IPS-NIHi11 (cell line): Measurements from ENCODE around the gene PPP1CC.
"Not testable (repeated sequence)": the region's sequence is repeated elsewhere in the genome, so short reads cannot be mapped to it uniquely, and the experiment has no call there.

Source experiments
- DNase-seq: peaks from one replicate; pipeline ENCODE4 v3.0.0; 2012; ENCODE audit warnings: mixed read lengths, low spot score

The PPP1CC gene

DNA sequence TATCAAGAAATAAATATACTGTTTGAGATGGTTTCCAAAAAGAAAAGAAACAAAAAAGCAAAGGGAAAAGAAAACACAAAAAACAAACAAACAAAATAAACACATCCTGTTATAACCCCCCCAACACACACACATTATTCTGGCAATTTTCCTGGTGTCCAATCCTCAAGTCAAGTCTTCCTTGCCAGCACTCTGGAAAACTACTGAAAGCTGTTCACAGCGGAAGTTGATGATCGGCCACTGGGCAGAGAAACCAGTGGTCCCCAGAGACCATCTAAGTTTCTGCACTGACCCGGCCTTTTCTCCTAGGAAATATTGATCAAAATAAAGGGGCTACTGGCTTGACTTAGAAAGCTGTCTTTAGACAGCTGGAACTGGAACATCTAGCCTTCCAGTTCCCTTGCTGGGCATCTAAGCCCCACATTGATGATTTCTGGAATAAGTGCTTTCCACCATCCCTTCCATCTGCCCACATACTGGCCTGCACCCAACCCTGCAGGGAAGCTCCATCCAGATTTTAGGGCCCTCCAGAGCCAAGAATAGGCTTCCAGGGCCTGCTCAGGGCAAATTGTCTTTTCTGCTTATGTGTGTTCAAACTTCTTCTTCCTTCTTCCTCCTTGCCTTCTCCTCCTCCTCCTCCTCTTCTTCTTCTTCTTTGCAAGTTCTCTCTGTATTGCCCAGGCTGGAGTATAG, 11.6 kb upstream of the PPP1CC start:
- no peak for DNase-seq

DNA sequence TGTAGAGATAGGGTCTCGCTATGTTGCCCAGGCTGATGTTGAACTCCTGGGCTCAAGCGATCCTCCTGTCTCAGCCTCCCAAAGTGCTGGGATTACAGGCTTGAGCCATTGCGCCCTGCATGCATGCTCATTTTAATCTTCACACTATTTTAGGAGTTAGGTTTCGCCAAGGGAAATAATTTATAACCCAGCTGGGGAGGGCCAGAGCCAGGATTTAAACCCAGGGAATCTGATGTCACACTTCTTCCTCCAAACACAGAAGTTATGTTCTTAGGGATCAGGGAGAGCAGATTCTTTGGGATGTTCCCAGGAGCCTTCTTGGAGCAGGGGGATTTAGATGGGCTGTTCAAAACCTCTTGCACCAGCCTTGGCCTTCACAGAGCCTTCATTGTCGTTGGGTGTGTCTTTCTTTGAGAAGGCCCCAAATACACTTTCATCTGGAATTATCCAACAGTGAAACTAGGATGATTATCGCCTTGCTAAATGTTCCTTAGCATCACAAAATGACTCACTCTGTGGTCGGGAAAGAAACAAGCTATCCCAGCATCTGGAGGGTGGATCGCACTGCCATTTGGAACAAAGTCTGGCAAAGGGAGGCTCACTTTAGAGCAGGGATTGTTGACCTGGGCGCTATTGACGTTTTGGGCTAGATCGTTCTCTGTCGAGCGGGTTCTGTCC, 8.2 kb upstream of the PPP1CC start:
- DNase-seq: no peak

DNA sequence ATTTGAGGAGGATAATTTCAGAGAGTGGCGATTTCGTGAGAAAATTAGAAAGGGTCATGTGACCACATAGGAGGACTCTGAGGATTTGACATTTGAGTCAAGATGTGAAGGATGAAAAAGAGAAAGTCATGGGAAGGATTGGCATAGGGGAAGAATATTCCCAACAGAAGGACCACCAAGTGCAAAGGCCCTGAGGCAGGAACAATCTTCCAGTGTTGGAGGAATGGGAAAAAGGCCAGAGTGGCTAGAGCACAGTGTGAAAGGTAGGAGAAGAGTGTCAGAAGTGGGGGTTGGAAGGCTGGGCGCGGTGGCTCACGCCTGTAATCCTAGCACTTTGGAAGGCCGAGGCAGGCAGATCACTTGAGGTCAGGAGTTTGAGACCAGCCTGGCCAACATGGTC, 3.9 kb upstream of the PPP1CC start:
- no peak for DNase-seq

DNA sequence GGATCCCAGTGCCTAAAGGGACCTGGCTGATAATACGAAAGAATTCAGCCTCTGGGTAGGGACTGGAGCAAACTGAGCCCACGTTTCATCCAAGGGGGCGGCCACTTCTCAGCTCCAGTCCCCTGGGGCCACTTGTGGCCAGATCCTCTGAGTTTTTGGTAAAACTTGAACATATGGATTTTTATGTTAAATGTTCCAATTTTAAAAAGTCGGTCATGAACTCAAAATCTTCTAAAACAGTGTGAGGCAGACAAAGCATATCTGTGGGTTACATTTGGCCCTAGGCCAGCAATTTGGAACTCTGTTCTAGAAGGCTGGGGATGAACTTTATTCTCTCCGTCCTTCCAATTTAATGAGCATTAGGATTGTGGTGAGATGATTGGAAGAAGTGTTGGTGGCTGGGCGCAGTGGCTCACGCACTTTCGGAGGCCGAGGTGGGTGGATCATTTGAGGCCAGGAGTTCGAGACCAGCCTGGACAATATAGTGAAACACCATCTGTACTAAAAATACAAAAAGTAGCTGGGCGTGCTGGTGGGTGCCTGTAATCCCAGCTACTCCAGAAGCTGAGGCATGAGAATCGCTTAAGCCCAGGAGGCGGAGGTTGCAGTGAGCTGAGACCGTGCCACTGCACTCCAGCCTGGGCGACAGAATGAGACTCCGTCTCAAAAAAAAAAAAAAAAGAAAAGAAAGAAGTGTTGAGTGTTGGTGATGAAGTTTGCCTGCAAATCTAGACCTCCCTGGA, 3.0 kb upstream of the PPP1CC start:
- no peak for DNase-seq

DNA sequence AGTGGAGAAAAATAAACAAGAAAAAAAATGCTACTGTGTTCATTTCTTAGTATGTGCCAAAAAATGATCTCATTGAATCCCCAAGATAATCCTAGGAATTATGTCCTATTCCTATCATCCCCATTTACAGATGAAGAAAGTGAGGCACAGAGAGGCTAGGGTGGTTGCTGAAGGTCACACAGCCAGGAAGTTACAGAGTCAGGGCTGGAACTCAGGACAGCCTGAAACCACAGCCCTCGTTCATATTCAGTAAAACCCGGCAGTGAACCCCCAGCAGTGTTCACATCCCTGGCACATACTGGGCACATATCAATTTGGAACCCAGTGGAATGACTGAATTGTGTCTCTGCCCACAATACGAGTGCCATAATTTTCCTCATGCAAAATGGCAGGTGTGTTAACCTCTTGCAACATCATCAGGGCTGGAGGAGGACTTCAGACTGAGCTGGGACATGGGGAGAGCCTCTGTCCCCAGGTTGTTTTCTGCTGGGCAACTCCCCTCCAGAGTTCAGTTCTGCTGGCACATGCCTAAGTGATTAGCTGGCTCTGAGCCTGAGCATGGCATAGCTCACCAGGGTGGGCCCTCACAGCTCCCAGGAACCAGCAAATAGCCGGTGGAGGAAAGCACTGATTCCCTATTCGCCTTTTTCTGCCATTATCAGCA, 2.0 kb upstream of the PPP1CC start:
- DNase-seq: no peak

DNA sequence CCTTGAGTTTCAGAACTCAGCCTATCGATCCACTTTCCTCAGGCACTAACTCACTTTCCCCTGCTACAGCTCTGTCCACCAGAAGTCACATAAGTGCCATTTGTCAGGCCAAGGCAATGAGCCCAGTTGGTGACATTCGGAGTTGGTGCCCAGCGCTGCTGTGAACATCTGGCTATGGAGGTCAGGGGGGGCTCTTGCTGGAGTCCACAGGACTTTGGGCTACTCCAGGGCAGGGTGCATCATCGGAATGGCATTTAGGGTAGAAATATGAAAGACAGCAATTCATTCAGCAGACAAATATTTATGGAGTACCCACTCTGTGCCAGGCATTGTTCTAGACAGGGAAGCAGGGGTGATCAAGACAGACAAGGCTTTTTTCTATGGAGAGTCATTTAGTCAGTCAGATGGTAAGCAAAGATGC, 1.5 kb upstream of the PPP1CC start:
- no peak for DNase-seq

DNA sequence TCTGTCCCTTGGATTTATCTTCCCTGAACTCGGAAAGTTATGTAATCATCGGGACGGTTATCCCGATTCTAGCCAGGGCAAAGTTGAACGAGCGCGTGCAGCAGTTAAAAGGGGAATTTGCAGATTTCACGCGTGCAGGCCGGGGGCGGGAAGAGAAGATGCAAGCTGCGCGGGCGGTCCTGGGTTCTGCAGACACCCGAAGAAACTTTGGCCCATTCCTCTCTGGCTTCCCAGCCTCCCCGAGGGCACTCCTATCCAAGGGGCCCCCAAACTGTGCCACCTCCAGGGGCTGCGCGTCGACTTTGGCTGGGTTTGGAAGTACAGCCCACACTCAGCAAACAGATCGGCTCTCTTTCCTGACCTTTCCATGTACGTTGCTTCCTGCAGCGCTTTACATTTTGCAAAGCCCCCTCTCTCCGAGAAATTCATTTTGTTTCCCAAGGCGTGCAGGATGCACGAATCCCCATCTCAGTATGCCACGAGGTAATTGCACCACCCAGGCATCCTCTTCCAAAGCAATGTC, 941 bp upstream of the PPP1CC start:
- no peak for DNase-seq

DNA sequence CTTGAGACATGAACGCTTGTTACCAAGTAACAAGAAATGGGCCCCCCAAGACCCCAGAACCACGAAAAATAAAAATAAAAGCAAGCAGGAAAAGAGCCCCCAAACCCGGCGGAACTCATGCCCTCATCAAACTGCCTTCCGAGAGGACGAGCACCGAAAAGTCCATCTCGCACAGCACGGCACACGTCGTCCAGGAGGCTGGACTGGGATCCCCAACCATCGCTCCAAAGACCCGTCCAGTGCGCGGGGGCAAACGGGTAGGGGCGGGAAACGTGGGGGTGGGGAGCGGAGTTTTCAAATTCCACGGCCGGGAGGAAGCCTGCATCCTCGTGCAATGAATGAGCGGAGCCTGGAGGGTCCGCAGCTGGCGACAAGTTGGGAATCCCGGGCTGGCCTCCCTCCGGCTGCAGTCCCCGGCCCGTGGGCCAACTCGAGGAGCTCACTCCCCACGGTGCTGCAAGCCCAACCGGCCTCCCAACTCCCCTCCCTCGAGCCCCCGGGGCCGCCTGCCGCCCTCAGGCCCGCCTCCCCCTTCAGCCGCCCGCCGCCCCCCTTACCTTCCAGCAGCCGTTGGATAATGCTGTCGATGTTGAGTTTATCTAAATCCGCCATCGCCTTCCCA, 484 bp downstream of the PPP1CC start:
- peak; percentile 55 for DNase-seq

DNA sequence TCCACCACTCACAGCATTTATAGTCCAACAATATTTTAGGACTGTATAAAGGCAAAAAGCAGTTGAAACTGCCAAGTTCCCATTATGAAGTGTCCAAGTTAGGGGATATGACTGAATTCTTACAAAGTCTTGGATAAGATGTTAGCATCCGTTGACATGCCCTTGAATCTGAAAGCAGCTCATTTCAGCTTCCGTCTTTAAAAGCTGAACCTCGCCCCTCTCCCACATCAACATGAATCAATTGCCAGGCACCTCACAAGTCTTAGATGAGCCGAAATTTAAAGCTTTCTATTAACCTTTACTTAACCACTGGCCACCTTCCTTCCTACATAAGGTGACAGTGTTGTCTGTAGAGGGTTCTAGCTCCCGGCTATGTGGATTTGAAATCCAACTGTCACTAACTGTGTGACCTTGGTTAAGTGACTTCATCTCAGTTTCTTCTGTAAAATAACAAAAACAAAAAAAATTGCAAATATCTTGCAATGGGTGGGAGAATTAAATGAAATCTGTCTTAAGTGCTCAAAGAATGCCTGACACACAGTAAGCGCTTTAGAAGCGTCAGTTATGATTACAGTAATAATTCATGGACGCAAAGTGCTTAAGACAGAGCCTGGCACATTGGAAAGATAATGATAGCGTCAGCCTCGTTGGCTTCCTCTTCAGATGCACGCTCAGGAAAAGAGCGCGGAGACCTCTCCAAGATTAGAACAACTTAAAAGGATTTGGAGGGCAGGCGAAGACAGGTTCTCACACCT, 1.2 kb downstream of the PPP1CC start:
- DNase-seq: no peak

DNA sequence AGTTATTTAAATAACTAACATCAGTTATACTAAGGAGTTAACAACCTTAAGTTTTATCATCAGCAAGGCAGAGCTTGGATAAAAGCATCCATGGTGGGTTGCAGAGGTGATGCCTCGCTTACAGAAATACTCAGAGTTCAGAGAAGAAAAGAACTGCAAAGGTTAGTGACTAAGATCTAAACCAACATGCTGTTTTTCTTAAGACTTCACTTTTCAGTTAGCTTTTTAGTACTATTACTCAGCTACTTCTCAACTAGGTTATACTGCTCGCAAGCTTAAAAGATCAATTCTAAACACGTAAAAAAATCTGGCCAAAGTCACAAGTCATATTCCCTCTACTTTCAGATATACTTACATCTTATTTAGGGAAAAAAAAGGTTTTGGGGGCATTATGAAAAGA, 2.8 kb downstream of the PPP1CC start:
- DNase-seq: no peak

DNA sequence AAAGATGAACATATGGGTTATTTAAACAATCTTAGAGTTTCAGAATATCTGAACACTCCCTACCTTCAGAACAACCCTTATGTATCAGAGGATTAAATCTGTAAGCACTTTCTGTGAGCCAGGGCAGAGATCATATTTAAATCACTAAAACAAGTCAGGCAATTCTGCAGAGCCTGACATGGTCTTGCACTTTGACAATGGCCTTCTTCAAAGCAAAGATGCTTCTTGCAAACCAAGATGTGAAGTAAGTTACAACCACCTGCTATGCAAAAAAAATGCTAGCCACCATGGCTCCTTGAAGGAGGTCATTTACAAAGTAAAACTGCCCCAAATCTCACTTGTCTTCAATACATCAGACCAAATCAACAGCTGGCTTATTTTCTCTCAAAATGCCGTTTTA, 3.2 kb downstream of the PPP1CC start:
- no peak for DNase-seq

DNA sequence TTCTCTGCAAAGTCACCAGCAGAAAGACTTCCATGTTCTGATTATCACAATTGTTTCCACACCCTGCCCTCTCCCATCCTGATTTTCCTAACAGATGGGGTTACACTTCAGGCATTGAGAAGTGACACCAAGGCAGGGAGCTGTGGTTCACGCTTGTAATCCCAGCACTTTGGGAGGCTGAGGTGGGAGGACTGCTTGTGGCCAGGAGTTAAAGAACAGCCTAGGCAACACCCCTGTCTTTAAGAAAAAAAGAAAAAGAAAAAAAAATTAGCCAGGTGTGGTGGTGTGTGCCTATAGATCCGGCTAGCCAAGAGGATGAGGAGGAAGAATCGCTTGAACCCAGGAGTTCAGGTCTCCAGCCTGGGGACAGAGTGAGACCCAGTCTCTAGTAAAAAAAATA, 5.2 kb downstream of the PPP1CC start:
- no peak for DNase-seq

DNA sequence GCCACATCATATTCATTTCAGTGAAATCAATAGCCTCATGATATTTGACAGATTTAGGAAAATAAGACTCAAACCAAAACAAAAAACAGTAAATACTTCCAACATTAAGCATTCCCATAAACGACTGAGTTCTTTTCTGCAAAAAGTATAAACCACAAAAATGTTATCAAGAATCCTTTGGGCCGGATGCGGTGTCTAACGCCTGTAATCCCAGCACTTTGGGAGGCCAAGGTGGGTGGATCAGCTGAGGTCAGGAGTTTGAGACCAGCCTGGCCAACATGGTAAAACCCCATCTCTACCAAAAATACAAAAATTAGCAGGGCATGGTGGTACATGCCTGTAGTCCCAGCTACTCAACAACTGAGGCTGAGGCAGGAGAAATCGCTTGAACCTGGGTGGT, 5.7 kb downstream of the PPP1CC start:
- DNase-seq: not testable (repeated sequence)

DNA sequence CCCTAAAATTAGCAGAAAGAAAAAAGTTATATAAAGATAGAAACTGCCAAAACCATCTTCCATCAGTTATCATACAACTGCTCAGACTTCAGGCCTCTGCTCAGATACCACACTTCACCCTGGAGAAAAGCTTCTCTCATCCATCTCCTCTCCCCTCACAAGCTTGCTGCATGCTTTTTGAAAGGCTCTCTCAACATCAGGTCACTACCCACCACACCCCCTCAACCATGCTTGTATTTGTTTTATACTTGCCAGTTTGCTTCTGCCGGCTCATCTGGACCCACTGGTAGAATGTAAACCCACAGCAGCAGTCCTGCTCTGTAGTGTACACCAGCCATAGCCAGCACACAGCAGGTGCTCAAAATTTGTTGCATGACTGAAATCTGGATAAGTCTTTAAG, 8.8 kb downstream of the PPP1CC start:
- DNase-seq: no peak

DNA sequence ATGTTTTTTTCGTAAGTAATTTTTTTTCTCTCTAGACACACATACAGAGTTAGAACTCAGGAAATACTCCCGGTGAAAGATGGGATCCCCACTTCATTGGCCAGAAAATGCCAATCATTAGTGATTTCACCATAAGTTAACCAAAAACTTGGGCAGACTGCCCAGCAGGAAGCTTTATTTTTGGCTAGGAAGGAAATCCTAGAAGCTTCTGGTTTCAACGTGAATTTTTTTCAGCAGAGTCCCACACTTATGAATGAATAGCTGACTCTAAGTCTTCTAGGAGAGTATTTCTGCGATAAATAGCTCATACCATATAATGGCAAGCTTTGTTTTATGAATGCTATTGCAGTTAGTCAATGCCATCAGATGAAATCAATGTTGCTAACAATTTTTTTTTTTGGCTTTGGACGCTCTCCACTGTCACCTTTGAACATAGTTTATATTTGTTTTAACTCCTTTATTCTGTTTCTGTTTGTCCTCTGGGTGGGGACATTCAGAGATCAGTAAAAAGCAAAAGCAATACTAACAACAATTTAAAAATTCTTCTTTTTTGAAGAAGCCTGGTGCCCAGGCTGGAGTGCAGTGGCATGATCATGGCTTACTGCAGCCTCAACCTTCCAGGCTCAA, 9.5 kb downstream of the PPP1CC start:
- no peak for DNase-seq

DNA sequence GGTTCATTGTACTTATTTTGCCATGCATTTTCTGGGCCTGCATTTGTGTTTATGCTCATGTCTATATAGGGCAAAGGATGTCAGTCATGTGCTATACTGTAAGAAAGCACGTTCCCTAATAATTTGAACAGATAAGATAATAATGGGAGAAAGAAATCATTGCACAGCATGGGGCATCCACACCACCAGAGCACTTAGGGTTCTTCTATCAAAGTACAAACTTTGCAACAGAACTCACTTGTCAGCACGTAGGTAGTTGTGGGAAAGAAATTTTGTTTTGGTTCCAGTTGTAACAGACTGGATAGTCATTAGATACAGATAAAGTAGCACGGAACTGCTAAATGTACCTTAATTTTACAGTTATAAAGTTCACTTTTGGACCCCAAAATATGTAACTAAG, 10.1 kb downstream of the PPP1CC start:
- no peak for DNase-seq

DNA sequence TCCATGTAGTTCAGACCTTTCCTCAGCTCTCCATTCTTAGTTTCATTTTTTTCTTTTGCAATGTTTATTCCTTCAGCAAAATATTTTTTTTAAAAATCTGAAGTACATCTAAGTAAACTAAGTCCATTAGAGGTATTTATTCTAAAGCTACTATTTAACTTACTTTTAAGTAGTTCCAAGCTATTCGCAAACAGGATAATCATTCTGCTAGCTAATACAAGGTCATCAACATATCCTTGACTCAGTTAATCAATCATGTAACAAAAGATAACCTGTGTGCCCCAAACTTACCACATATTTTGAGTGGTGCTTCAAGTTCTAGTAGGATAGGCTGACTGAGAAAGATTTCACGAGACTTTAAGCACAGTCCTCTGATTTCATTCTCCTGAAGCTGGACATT, 11.2 kb downstream of the PPP1CC start:
- DNase-seq: no peak

DNA sequence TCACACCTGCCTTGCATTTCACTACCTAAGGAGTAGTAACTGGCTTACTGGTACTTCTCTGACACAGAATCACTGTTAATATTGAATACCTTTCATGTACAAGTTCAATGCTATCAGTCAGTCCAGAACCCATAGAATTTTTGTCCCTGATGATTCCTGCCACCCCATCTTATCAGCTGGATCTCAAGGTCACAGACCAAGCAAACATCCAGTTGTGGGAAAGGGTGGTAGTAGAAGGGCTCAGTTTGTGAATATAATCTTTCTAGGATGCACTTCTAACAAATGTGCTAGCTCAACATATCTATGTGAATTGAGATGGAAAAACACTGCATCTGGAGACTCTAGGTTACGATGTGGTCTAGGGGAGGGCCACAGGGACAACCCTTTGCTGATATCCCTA, 14.1 kb downstream of the PPP1CC start:
- no peak for DNase-seq

DNA sequence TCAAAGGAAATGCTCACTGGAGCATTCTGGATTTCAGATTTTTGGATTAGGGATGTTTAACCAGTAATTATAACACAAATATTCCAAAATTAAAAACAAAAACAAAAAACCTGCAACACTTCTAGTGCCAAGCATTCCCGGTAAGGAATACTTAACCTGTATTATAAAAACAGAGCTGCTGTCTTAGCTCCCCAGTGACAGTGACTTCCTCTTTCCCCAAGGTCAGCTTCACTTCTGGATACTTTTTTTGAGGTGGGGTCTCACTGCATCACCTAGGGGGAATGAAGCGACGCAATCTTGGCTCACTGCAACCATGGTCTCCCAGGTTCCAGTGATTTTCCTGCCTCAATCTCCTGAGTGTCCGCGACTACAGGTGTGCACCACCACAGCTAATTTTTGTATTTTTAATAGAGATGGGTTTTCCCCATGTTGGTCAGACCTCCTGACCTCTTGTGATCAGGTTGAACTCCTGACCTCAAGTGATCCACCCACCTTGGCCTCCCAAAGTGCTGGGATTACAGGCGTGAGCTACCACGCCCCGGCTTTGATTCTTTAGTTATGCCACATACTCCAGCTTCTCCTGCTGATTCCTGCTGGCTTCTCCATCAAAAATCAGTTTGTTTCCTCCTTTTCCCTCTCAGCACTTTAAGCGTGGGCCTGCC, 15.9 kb downstream of the PPP1CC start:
- no peak for DNase-seq

DNA sequence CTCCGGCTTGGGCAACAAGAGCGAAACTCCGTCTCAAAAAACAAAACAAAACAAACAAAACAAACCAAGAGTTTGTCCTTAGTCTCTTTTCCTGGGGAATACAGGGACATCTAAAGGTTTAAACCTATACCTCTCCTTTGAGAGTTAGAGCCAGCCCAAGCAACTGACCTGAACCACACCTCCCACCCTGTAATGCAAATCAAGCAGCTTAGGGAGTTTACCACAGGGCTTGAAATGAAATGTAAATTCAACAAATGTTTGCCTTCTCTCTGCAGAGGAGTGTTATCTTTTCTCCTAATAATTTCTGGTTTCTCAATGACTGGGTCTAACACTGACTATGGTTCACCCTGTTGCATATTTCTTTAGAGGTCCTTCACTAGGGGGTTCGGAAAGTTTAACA, 16.7 kb downstream of the PPP1CC start:
- DNase-seq: no peak
